Measurements from ENCODE around the gene MTO1. TPM values are rescaled to one million over a fixed set of nuclear protein-coding genes. Genes with fewer than 3 reads are reported as not detected.
"Not testable (repeated sequence)": the region's sequence is repeated elsewhere in the genome, so short reads cannot be mapped to it uniquely, and the experiment has no call there.

Gene MTO1
- total and polyA plus RNA-seq, 2 experiments from 2014 or later: 19.2 to 27.4 TPM

- Histone ChIP-seq H3K4me3 (no peak overlapping the region), H3K4me1 (ENCODE audit: insufficient read depth) (no peaks in the 10 kb centered on the region), H3K9me3 (ENCODE audit: low read depth) (no peaks in the 10 kb centered on the region), H3K27ac (no peak overlapping the region), H3K36me3 (replicated peaks; ENCODE audit: insufficient read depth, low read depth) (no peaks in the 10 kb centered on the region), H3K27me3 (no peaks in the 10 kb centered on the region), H3K9me2 (replicated peaks; ENCODE audit: insufficient read depth) (no peaks in the 10 kb centered on the region), H3K4me2 (no peak overlapping the region), H2AFZ (no peak overlapping the region), H3K79me2 (no peaks in the 10 kb centered on the region), H4K20me1 (ENCODE audit: insufficient read depth, poor library complexity, severe bottlenecking) (no peaks in the 10 kb centered on the region)
- DNase-seq (ENCODE audit: low spot score): no peak
- no peak for TF ChIP-seq EZH2 (IDR thresholded peaks at IDR 0.05; ENCODE audit: borderline replicate concordance)
- TF ChIP-seq EZH2phosphoT487 (IDR thresholded peaks at IDR 0.05; ENCODE audit: low read depth, severe bottlenecking, unreplicated experiment): no peak
- TF ChIP-seq CTCF (IDR thresholded peaks at IDR 0.05; ENCODE audit: poor library complexity): no peak
Measured at GRCh38 chr6:73505142-73505541, 43.6 kb downstream of the MTO1 start.

- 89% methylated on average over 8 of the region's 8 CpGs for WGBS (ENCODE audit: low lambda C conversion rate, missing lambda C conversion rate)
- H3K9me3 ChIP-seq (ENCODE audit: low read depth); H4K20me1 ChIP-seq (ENCODE audit: insufficient read depth, poor library complexity, severe bottlenecking); H3K4me1 ChIP-seq (ENCODE audit: insufficient read depth); H3K4me2 ChIP-seq; H3K36me3 ChIP-seq (replicated peaks; ENCODE audit: insufficient read depth, low read depth); H3K27ac ChIP-seq; H3K4me3 ChIP-seq; H3K27me3 ChIP-seq; H3K9me2 ChIP-seq (replicated peaks; ENCODE audit: insufficient read depth); H2AFZ ChIP-seq; H3K79me2 ChIP-seq; DNase-seq (ENCODE audit: low spot score): not testable (repeated sequence)
Measured at GRCh38 chr6:73505705-73506104, 44.2 kb downstream of the MTO1 start.

- Histone ChIP-seq H3K9me3 (ENCODE audit: low read depth) (no peaks in the 10 kb centered on the region), H4K20me1 (ENCODE audit: insufficient read depth, poor library complexity, severe bottlenecking) (no peaks in the 10 kb centered on the region), H3K27me3 (no peaks in the 10 kb centered on the region), H3K4me3 (no peak overlapping the region), H3K36me3 (replicated peaks; ENCODE audit: insufficient read depth, low read depth) (no peaks in the 10 kb centered on the region), H2AFZ (no peak overlapping the region), H3K9me2 (replicated peaks; ENCODE audit: insufficient read depth) (no peaks in the 10 kb centered on the region), H3K27ac (no peak overlapping the region), H3K4me2 (no peak overlapping the region), H3K79me2 (no peaks in the 10 kb centered on the region), H3K4me1 (ENCODE audit: insufficient read depth) (no peaks in the 10 kb centered on the region)
- DNase-seq (ENCODE audit: low spot score): no peak
- no peak for TF ChIP-seq EZH2 (IDR thresholded peaks at IDR 0.05; ENCODE audit: borderline replicate concordance)
- no peak for TF ChIP-seq CTCF (IDR thresholded peaks at IDR 0.05; ENCODE audit: poor library complexity)
- no peak for TF ChIP-seq EZH2phosphoT487 (IDR thresholded peaks at IDR 0.05; ENCODE audit: low read depth, severe bottlenecking, unreplicated experiment)
- WGBS (ENCODE audit: low lambda C conversion rate, missing lambda C conversion rate): 93% methylated on average over 6 of the region's 6 CpGs
Measured at GRCh38 chr6:73506246-73506645, 44.7 kb downstream of the MTO1 start.

GRCh38 chr6:73508776-73509175 is 47.2 kb downstream of the MTO1 start:
- Histone ChIP-seq H3K4me3 (no peak overlapping the region), H4K20me1 (ENCODE audit: insufficient read depth, poor library complexity, severe bottlenecking) (no peaks in the 10 kb centered on the region), H3K4me1 (ENCODE audit: insufficient read depth) (no peaks in the 10 kb centered on the region), H3K27ac (no peak overlapping the region), H3K9me3 (ENCODE audit: low read depth) (no peaks in the 10 kb centered on the region), H3K9me2 (replicated peaks; ENCODE audit: insufficient read depth) (no peaks in the 10 kb centered on the region), H3K36me3 (replicated peaks; ENCODE audit: insufficient read depth, low read depth) (no peaks in the 10 kb centered on the region), H3K79me2 (no peaks in the 10 kb centered on the region), H3K4me2 (no peak overlapping the region), H3K27me3 (no peaks in the 10 kb centered on the region), H2AFZ (no peak overlapping the region)
- TF ChIP-seq CTCF (IDR thresholded peaks at IDR 0.05; ENCODE audit: poor library complexity) (no peak), EZH2phosphoT487 (IDR thresholded peaks at IDR 0.05; ENCODE audit: low read depth, severe bottlenecking, unreplicated experiment) (no peak), EZH2 (IDR thresholded peaks at IDR 0.05; ENCODE audit: borderline replicate concordance) (no peak)
- 83% methylated on average over 1 of the region's 1 CpG for WGBS (ENCODE audit: low lambda C conversion rate, missing lambda C conversion rate)
- no peak for DNase-seq (ENCODE audit: low spot score)

Data from hepatocyte (in vitro differentiated cells).